OCI-LY1 (cell line): ENCODE data around the gene BICD2.

ENCODE experiments used
- CTCF ChIP-seq: fragments of 200-600 bp; sonication (generic), shearing (Covaris generic); IDR thresholded peaks from 2 replicates; pipeline ENCODE4 v1.5.1; 2017; ENCODE audit warnings: mild to moderate bottlenecking, antibody characterized with exemption, low read length, moderate library complexity, mixed read lengths
- EZH2 ChIP-seq: fragments of 200-600 bp; sonication (generic), shearing (Covaris generic); IDR thresholded peaks from 2 replicates; pipeline ENCODE4 v1.8.0; 2017; ENCODE audit warnings: borderline replicate concordance, mixed run types, mild to moderate bottlenecking, antibody characterized with exemption, low read length, moderate library complexity, mixed read lengths

- TF ChIP-seq EZH2 (no peak), CTCF (no peak)
Measured at GRCh38 chr9:92730897-92731296, 33.7 kb downstream of the BICD2 start.
